A204.1 (cell line): Measurements from ENCODE around the gene PARP6.

Experiments
- FAIRE-seq: peaks from 2 replicates; lab custom pipeline; 2012; peaks lifted over from hg19 to GRCh38; lab: Jason Lieb, UNC

PARP6 gene

GRCh38 chr15:72199721-72200212 is 72.6 kb downstream of the PARP6 start:
- FAIRE-seq = no peak

GRCh38 chr15:72199205-72199515 is 73.2 kb downstream of the PARP6 start:
- no peak for FAIRE-seq

DNA sequence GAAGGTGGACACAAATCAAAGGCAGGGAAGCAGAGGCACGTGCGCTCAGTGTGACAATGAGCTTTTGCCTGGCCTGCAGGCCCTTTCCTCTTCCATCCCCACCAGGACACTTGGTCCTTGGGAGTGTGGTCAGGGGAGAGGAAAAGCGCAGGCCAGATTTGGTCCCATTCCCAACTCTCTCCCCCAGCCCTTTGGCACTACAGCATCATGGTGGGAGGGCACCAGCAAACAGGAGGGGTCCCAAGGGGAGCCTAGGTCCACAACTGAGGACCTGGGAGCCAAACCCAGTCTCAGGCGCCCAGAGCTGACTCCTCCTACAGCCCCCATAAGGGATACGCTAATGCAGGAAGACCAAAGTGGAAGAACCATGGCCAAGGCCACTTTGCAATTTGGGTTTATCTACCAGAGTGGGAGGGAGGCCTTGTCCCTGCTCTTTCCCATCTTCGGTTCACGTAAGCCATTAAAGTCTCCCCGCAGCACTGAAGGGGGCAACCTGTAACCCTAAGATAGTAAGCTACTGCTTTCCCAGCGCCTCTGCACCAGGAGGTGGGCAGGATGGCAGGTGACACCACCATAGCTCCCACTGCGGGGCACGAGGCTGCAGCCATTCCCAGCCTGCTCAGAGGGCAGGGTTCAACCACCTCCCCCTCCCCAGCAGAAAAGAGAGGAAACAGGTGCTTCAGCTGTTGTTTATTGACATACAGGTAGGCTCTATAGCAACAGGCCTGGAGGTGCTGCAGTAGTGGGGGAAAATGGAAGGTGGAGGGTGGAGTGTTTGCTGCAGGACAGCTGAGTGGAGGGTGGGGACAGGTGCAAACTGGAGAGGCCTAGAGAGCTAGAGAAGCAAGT is 73.8 kb downstream of the PARP6 start:
- no peak for FAIRE-seq

- FAIRE-seq = no peak
Observed at GRCh38 chr15:72197460-72198355, 74.6 kb downstream of the PARP6 start, which contains the start of gene GRAMD2A. Gene GRAMD2A, minus strand, starts transcription at chr15:72197787.

- no peak for FAIRE-seq
Observed at GRCh38 chr15:72197041-72197459, 75.3 kb downstream of the PARP6 start.

- no peak for FAIRE-seq
Observed at GRCh38 chr15:72196409-72197040, 75.8 kb downstream of the PARP6 start.

DNA sequence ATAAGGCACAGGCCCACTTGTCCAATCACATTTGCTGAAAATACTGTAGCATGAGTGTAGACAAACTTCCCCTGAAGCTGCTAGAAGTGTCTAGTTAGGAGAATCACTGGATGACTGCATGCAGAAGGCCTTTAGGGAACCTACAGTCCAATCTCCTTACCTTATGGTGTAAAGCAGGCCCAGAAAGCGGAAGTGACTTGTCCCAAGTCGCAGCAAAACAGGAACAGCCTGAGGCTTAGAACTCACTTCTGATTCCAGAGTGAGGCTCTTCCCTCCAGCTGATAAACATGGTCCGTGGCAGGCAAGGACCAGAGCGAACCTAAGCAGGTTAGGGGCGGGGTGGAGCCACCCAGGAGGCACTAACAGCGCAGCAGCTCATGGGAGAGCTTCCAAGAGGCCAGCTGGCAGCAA is 77.2 kb downstream of the PARP6 start:
- no peak for FAIRE-seq

DNA sequence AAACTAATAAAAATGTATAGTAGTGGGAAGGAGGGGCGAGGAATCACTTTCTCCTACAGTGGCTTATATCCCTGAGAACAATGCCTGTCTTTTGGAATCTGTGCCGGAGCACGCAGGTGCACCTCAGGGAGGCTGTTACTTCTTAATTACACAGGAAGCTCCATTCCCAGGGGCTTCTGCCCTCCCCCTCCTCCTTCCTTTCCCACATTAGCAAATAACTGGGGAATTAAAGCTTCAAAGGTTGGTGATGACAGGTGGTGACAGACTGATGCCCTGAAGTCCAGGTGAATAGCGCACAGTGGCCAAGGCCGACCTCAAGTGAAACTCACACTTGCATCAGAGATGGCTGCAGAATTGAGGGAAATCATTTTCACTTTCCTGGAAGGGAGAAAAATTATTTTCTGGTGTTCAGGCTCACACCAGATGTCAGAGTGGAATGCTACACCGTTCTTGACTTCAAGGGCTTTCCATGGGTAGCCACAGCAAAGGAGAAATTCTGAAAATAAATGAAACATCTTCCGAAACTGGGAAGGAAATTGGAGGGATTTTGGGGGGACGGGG is 78.4 kb downstream of the PARP6 start:
- FAIRE-seq = no peak

- FAIRE-seq = no peak
Observed at GRCh38 chr15:72192416-72192815, 79.9 kb downstream of the PARP6 start.
